ENCODE measurements around the gene TENT4A. TPM values are rescaled to one million over a fixed set of nuclear protein-coding genes. Genes with fewer than 3 reads are reported as not detected.
A peak's percentile ranks its signal among the peaks of the same experiment; 100 is the strongest.

The TENT4A gene
- total RNA-seq, 4 donors from 2014 or later = 8.0 to 30.7 (median 17.9) TPM

DNA sequence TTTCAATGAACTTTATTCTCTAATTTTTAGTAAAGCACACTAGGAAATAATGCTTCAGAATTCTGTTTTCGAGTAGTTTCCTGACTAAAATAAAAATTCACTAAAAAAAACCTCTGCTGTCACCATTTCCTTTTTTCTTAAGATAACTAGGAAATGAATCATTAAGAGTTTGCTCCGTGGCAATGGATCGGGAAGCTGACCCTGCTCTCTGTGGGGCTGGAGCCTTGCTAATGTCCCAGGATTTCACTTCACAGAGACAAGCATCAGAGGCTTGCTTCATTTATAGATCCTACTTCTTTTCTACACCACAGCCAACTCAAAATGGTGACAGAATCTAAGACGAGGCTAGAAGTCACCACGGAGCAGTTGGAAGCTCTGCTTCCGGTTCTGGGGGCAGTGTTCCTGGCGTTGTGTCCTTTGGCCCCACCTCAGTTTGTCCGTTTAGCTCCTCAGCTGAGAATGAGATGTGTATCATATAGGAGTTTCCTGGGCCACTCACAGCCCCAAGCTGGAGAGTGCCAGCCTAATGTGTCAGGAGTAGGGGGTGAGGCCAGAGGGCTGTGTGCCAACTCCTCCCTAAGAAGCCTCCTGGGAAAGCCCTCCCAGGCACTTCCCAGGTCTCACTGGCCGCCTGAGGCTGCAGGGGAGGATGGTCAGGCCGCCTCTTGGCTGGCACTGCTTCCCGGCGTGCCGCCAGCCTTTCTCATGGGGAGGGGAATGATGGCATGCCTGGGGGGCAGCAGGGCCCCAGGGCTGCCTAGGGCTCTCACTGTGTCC, 19.6 kb downstream of the TENT4A start:
- Histone ChIP-seq H3K4me3 (peak overlapping the region in 1 of 4 donors; percentile 31), H3K27me3 (no peaks in the 10 kb centered on the region), H3K9me3 (no peaks in the 10 kb centered on the region), H3K36me3 (peaks cover 0 to 4% (median 0%) of the 10 kb centered on the region in 3 donors), H3K4me1 (peaks cover 12 to 79% (median 28%) of the 10 kb centered on the region in 3 donors), H3K27ac (peak overlapping the region; percentile 15 to 71 (median 48))
- intact Hi-C loops (cut with DNase I) = no loop called here
- DNase-seq = no peak
- TF ChIP-seq, protein P1, sequence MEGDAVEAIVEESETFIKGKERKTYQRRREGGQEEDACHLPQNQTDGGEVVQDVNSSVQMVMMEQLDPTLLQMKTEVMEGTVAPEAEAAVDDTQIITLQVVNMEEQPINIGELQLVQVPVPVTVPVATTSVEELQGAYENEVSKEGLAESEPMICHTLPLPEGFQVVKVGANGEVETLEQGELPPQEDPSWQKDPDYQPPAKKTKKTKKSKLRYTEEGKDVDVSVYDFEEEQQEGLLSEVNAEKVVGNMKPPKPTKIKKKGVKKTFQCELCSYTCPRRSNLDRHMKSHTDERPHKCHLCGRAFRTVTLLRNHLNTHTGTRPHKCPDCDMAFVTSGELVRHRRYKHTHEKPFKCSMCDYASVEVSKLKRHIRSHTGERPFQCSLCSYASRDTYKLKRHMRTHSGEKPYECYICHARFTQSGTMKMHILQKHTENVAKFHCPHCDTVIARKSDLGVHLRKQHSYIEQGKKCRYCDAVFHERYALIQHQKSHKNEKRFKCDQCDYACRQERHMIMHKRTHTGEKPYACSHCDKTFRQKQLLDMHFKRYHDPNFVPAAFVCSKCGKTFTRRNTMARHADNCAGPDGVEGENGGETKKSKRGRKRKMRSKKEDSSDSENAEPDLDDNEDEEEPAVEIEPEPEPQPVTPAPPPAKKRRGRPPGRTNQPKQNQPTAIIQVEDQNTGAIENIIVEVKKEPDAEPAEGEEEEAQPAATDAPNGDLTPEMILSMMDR (IDR thresholded peaks at IDR 0.05) = no peak
- no peak for TF ChIP-seq POLR2A (IDR thresholded peaks at IDR 0.05)
- WGBS, 2 donors = 47 to 61% methylated on average over 7 to 8 of the region's 13 CpGs

DNA sequence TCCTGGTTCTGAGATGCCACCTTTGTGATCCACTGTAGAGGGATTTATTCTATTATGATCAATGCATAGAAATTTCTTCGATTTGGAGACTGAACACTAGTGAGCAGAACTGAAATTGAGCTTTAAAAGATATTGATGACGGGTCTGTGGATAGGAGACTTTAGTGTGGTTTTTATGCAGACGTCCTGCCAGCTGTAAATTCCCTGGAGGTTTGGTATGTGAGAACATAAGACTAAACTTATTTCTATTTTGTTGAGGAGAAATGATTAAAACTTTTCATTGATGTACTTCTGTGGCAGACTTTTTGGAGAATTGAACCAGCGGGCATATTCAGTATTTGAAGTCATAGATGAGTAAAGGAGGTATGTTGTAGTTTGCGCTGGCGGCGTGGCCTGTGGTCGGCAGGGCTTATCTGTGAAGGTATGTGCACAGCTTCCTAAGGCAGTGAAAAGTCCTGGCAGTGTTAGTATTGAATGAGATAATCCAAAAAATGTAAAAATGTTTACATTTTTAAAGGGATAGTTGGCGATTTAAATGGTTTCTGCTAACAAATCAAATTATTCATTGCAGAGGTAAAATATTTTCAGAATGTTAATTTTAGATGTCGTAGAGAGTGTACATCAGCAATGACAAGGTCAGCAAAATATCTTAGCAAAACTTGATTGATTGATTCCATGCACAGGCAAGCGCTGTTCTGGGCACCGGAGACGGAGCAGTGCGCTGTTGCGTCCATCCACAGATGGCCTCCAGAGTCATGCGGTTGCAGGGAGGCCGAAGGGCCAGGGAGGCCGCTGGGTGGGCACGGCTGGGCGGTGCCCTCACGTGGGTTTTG, 20.4 kb downstream of the TENT4A start:
- peaks cover 0 to 13% (median 0%) of the 10 kb centered on the region in 3 donors for H3K36me3 ChIP-seq
- H3K4me3 ChIP-seq = peak overlapping the region in 1 of 4 donors; percentile 31
- H3K9me3 ChIP-seq = no peaks in the 10 kb centered on the region
- peaks cover 12 to 71% (median 28%) of the 10 kb centered on the region in 3 donors for H3K4me1 ChIP-seq
- DNase-seq = no peak
- no peaks in the 10 kb centered on the region for H3K27me3 ChIP-seq
- peak overlapping the region in 2 of 4 donors; percentile 49 to 71 for H3K27ac ChIP-seq
- WGBS, 2 donors = 75 to 79% methylated on average over 17 to 20 of the region's 21 CpGs
- intact Hi-C loops (cut with DNase I) = no loop called here
- no peak for TF ChIP-seq POLR2A (IDR thresholded peaks at IDR 0.05)
- TF ChIP-seq, protein P1 (IDR thresholded peaks at IDR 0.05) = no peak

DNA sequence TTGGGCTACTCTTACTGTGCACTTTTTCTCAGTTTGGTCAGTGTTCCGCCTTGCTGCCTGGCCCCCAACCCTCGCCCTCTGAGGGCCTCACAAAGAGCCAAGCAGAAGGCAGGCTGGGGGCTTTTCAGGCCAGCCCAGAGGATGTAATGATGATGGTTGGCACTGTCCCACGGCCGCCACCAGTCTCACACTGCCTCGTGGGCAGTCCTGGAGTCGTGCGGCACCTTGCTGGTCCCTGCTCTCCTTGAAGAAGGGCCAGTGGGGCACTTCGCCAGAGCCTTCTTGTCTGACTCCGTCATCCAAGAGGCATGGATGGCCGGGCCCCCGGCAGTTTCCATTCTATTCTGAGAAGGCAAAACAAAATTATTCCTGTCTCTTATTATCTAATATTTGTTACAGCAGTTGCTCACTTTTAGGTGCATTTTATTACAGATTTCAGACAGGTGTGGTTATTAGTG, 21.0 kb downstream of the TENT4A start:
- DNase-seq = no peak
- intact Hi-C loops (cut with DNase I) = no loop called here
- no peaks in the 10 kb centered on the region for H3K9me3 ChIP-seq
- no peaks in the 10 kb centered on the region for H3K27me3 ChIP-seq
- peaks cover 0 to 19% (median 2%) of the 10 kb centered on the region in 3 donors for H3K36me3 ChIP-seq
- no peak overlapping the region for H3K27ac ChIP-seq
- TF ChIP-seq, protein P1 (IDR thresholded peaks at IDR 0.05) = no peak
- no peak for TF ChIP-seq POLR2A (IDR thresholded peaks at IDR 0.05)
- H3K4me3 ChIP-seq = no peak overlapping the region
- 54 to 75% methylated on average over 7 to 9 of the region's 11 CpGs for WGBS, 2 donors
- H3K4me1 ChIP-seq = peaks cover 12 to 64% (median 27%) of the 10 kb centered on the region in 3 donors

DNA sequence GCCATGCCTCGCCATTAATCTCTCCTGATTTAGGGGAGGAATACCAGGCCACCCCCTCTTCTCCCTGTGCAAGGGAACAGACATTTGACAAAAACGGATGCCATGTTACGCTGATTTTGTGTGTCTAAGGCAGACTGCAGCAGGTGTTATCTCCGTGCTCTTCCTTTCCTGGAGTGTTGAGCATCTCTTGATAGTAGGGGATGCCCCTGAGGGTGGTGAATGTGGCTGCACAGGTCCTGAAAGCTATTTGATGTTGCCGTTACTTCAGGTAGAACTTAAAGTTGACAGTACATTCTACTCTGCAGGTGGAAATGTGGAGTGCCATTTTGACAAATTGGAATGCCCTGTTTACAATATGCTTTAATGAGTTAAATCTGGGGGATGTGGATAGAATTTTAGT, 21.5 kb downstream of the TENT4A start:
- H3K9me3 ChIP-seq = no peaks in the 10 kb centered on the region
- intact Hi-C loops (cut with DNase I) = no loop called here
- H3K4me3 ChIP-seq = no peak overlapping the region
- H3K36me3 ChIP-seq = peaks cover 0 to 24% (median 7%) of the 10 kb centered on the region in 3 donors
- 83 to 86% methylated on average over 4 to 5 of the region's 5 CpGs for WGBS, 2 donors
- no peak for TF ChIP-seq POLR2A (IDR thresholded peaks at IDR 0.05)
- TF ChIP-seq, protein P1 (IDR thresholded peaks at IDR 0.05) = no peak
- no peak for DNase-seq
- H3K27ac ChIP-seq = no peak overlapping the region
- peaks cover 12 to 59% (median 25%) of the 10 kb centered on the region in 3 donors for H3K4me1 ChIP-seq
- H3K27me3 ChIP-seq = no peaks in the 10 kb centered on the region

Data from esophagus squamous epithelium (tissue), 5 donors.